Vagina (tissue), 2 donors: ENCODE results near the gene COASY. TPM values are rescaled to one million over a fixed set of nuclear protein-coding genes. Genes with fewer than 3 reads are reported as not detected.

Source experiments
- DNase-seq, 2 donors: peaks; one replicate each; pipeline ENCODE4 v3.0.0-alpha.2; 2017; ENCODE audit errors: extremely low spot score in 2 of 2
- H3K27ac ChIP-seq: fragments of 200-600 bp; sonication (generic); one replicate; pipeline ENCODE4 v1.5.1; 2019
- H3K27me3 ChIP-seq: fragments of 200-600 bp; sonication (generic); one replicate; pipeline ENCODE4 v1.5.1; 2019
- H3K36me3 ChIP-seq, 2 donors: fragments of 200-600 bp; sonication (generic); one replicate each; pipeline ENCODE4 v1.5.1; 2017 to 2019
- H3K4me1 ChIP-seq: fragments of 200-600 bp; sonication (generic); one replicate; pipeline ENCODE4 v1.5.1; 2019
- H3K4me3 ChIP-seq, 2 donors: fragments of 200-600 bp; sonication (generic); 1 replicate in 1 of 2; 2 replicates in 1 of 2; pipeline ENCODE4 v1.5.1; 2016 to 2019
- H3K9me3 ChIP-seq: fragments of 200-600 bp; sonication (generic); one replicate; pipeline ENCODE4 v1.5.1; 2019
- CTCF ChIP-seq, 3 experiments: fragments of 450-650 bp in 2 of 3; fragments of 200-600 bp in 1 of 3; sonication (generic) in 1 of 3; IDR thresholded peaks; one replicate each; pipeline ENCODE4 v1.5.1; 2017 to 2019; ENCODE audit warnings: antibody characterized with exemption in 3 of 3, mild to moderate bottlenecking in 2 of 3, moderate library complexity in 2 of 3
- POLR2A ChIP-seq, 2 donors: fragments of 450-650 bp; IDR thresholded peaks; one replicate each; pipeline ENCODE4 v1.6.1; 2017; ENCODE audit warnings: antibody characterized with exemption in 2 of 2, mild to moderate bottlenecking in 2 of 2, moderate library complexity in 2 of 2
- POLR2AphosphoS5 ChIP-seq, 2 donors: sonication (generic); formaldehyde crosslinking; IDR thresholded peaks; one replicate each; pipeline ENCODE4 v1.9.0; 2017; ENCODE audit warnings: antibody characterized with exemption in 2 of 2, mild to moderate bottlenecking in 2 of 2, low read depth in 1 of 2; ENCODE audit not compliant: insufficient read depth in 1 of 2
- intact Hi-C: fragments of 100-400 bp; cut with DNase I; formaldehyde crosslinking; loops from one replicate; pipeline ENCODE4 v1.15.1; 2023
- total RNA-seq: library from RNA; depleted of rRNA; stranded (reverse); fragments of >200 nt; gene quantifications from one replicate; pipeline ENCODE4 v1.2.3, GENCODE V29; 2016

The COASY gene
- total RNA-seq: 24.8 TPM

- Histone ChIP-seq H3K4me3 (peak within 1 kb of the TSS; percentile 84 to 85), H3K4me1 (peaks cover 40% of the 10 kb centered on the region), H3K27ac (peak within 1 kb of the TSS; percentile 84), H3K36me3 (peaks cover 0 to 22% of the 10 kb centered on the region in 2 donors), H3K9me3 (no peaks in the 10 kb centered on the region), H3K27me3 (no peaks in the 10 kb centered on the region)
- TF ChIP-seq CTCF (IDR thresholded peaks at IDR 0.05): peak in 1 of 3 experiments; percentile 19
- peak; percentile 87 to 98 for TF ChIP-seq POLR2AphosphoS5 (IDR thresholded peaks at IDR 0.05; ENCODE audit: insufficient read depth in 1 of 2, low read depth in 1 of 2)
- no peak for TF ChIP-seq POLR2A (IDR thresholded peaks at IDR 0.05)
- DNase-seq: peak in 1 of 2 donors; percentile 95
- intact Hi-C loops: no loop called here
These were observed at the start of gene COASY for GRCh38 chr17:42561897-42562387. Gene COASY (plus strand): TSS chr17:42562148. CDS start chr17:42562623, 475 bp downstream.

- H3K4me1 ChIP-seq: peaks cover 44% of the 10 kb centered on the region
- intact Hi-C loops: loop anchor here (5.0 kb wide), 1 partner anchor 190 kb away; no protein-coding TSS in a partner anchor
These were observed 49.7 kb upstream of the COASY start for GRCh38 chr17:42512246-42512645.

GRCh38 chr17:42512733-42513251 is 49.2 kb upstream of the COASY start:
- Histone ChIP-seq H3K4me1 (peaks cover 49% of the 10 kb centered on the region), H3K4me3 (no peak overlapping the region), H3K36me3 (peaks cover 0 to 32% of the 10 kb centered on the region in 2 donors), H3K27ac (peak overlapping the region; percentile 80), H3K27me3 (no peaks in the 10 kb centered on the region), H3K9me3 (no peaks in the 10 kb centered on the region)
- TF ChIP-seq POLR2A (IDR thresholded peaks at IDR 0.05) (no peak), POLR2AphosphoS5 (IDR thresholded peaks at IDR 0.05; ENCODE audit: insufficient read depth in 1 of 2, low read depth in 1 of 2) (no peak), CTCF (IDR thresholded peaks at IDR 0.05) (no peak)
- intact Hi-C loops: loop anchor here (5.0 kb wide), 1 partner anchor 190 kb away; no protein-coding TSS in a partner anchor
- no peak for DNase-seq

More at GRCh38 chr17:42512246-42512645, 49.7 kb upstream of the COASY start:
- Histone ChIP-seq H3K36me3 (peaks cover 0 to 36% of the 10 kb centered on the region in 2 donors), H3K9me3 (no peaks in the 10 kb centered on the region), H3K27me3 (no peaks in the 10 kb centered on the region), H3K4me3 (no peak overlapping the region), H3K27ac (peak overlapping the region; percentile 80)
- TF ChIP-seq POLR2A (IDR thresholded peaks at IDR 0.05) (no peak), POLR2AphosphoS5 (IDR thresholded peaks at IDR 0.05; ENCODE audit: insufficient read depth in 1 of 2, low read depth in 1 of 2) (no peak), CTCF (IDR thresholded peaks at IDR 0.05) (no peak)
- DNase-seq: no peak

- intact Hi-C loops: loop anchor here (5.0 kb wide), 1 partner anchor 191 kb away; no protein-coding TSS in a partner anchor
- peaks cover 0 to 26% of the 10 kb centered on the region in 2 donors for H3K36me3 ChIP-seq
- H3K27me3 ChIP-seq: no peaks in the 10 kb centered on the region
- H3K9me3 ChIP-seq: no peaks in the 10 kb centered on the region
- no peak overlapping the region for H3K4me3 ChIP-seq
- peak overlapping the region; percentile 80 for H3K27ac ChIP-seq
- peaks cover 58% of the 10 kb centered on the region for H3K4me1 ChIP-seq
- no peak for DNase-seq
- TF ChIP-seq POLR2A (IDR thresholded peaks at IDR 0.05) (no peak), POLR2AphosphoS5 (IDR thresholded peaks at IDR 0.05; ENCODE audit: insufficient read depth in 1 of 2, low read depth in 1 of 2) (no peak), CTCF (IDR thresholded peaks at IDR 0.05) (no peak)
These were observed 48.3 kb upstream of the COASY start for GRCh38 chr17:42513686-42514085.

GRCh38 chr17:42514279-42514678 is 47.7 kb upstream of the COASY start:
- Histone ChIP-seq H3K36me3 (peaks cover 0 to 20% of the 10 kb centered on the region in 2 donors), H3K27ac (peak overlapping the region; percentile 80), H3K9me3 (no peaks in the 10 kb centered on the region), H3K27me3 (no peaks in the 10 kb centered on the region), H3K4me1 (peaks cover 60% of the 10 kb centered on the region), H3K4me3 (no peak overlapping the region)
- intact Hi-C loops: loop anchor here (5.0 kb wide), 1 partner anchor 192 kb away; no protein-coding TSS in a partner anchor
- no peak for DNase-seq
- TF ChIP-seq CTCF (IDR thresholded peaks at IDR 0.05) (no peak), POLR2A (IDR thresholded peaks at IDR 0.05) (no peak), POLR2AphosphoS5 (IDR thresholded peaks at IDR 0.05; ENCODE audit: insufficient read depth in 1 of 2, low read depth in 1 of 2) (no peak)
